ENCODE results near the gene EPS15. TPM values are rescaled to one million over a fixed set of nuclear protein-coding genes. Genes with fewer than 3 reads are reported as not detected.

The EPS15 gene
- total and polyA plus RNA-seq, 10 of the 15 experiments (the other 5 are each of a cell fraction or from before 2014, with no cell fraction given): 24.7 to 87.8 (median 56.3) TPM

- ATAC-seq (no peak), FAIRE-seq (no peak), DNase-seq (ENCODE audit: low read depth, low spot score) (no peak)
- ChIA-PET POLR2A (no interaction called here), CTCF (interaction anchor here (0.6 to 1.9 kb wide), 3 partner anchors 8 to 633 kb away, joined by 3 to 7 read pairs (median 3); no protein-coding TSS in a partner anchor), SMC1A (ENCODE audit: uncharacterized antibody, unreplicated experiment) (interaction anchor here (0.6 to 2.3 kb wide), 9 partner anchors 8 to 166 kb away, joined by 3 to 6 read pairs (median 3); no protein-coding TSS in a partner anchor), RAD21 (ENCODE audit: unreplicated experiment) (interaction anchor here (0.5 to 2.2 kb wide), 3 partner anchors 8 to 117 kb away, joined by 3 to 6 read pairs (median 3); no protein-coding TSS in a partner anchor)
- H3K4me2 ChIP-seq (ENCODE audit: control insufficient read depth, insufficient read depth): no peak overlapping the region
- no peak for TF ChIP-seq STAT1 (conservative IDR thresholded peaks at IDR 0.05)
- no peak for TF ChIP-seq STAT3 (IDR thresholded peaks at IDR 0.05; ENCODE audit: low read depth, low read length)
- TF ChIP-seq RAD51 (IDR thresholded peaks at IDR 0.05): no peak
- H3K4me1 ChIP-seq (ENCODE audit: control insufficient read depth, insufficient read depth, low read length): no peaks in the 10 kb centered on the region
- H3K9me3 ChIP-seq (replicated peaks; ENCODE audit: control insufficient read depth, insufficient read depth, low read length): no peaks in the 10 kb centered on the region
- no peaks in the 10 kb centered on the region for H3K79me2 ChIP-seq (ENCODE audit: control insufficient read depth, insufficient read depth, low read length)
- no peak overlapping the region for H2AFZ ChIP-seq (ENCODE audit: control insufficient read depth, low read depth, low read length)
- no peak overlapping the region for H3K9ac ChIP-seq (ENCODE audit: control insufficient read depth, insufficient read depth, low read length)
- BruUV-seq (replicated peaks): no TSS peak
- in situ Hi-C loops (cut with MboI): no loop called here
- peaks cover 0 to 21% of the 10 kb centered on the region in 2 experiments; a peak in 3 of 4 replicates for H3K36me3 ChIP-seq (ENCODE audit: control insufficient read depth in 2 of 2, insufficient read depth in 2 of 2, low read length in 1 of 2)
- H3K4me3 ChIP-seq: no peak overlapping the region
- intact Hi-C loops (cut with micrococcal nuclease; ENCODE audit: unreplicated experiment): no loop called here
- H3K27ac ChIP-seq (ENCODE audit: control insufficient read depth, insufficient read depth): no peak overlapping the region
- H4K20me1 ChIP-seq (ENCODE audit: control insufficient read depth, insufficient read depth): no peaks in the 10 kb centered on the region
- WGBS (ENCODE audit: insufficient coverage, insufficient replicate concordance, low lambda C conversion rate, missing lambda C conversion rate): 96% methylated on average over 5 of the region's 5 CpGs
- H3K27me3 ChIP-seq (replicated peaks in 1 of 2; ENCODE audit: control insufficient read depth in 2 of 2, insufficient read depth in 2 of 2, low read length in 1 of 2): no peaks in the 10 kb centered on the region
Measured at GRCh38 chr1:51417496-51418383, 101.3 kb downstream of the EPS15 start.

- H3K9ac ChIP-seq (ENCODE audit: control insufficient read depth, insufficient read depth, low read length): no peak overlapping the region
- ChIA-PET SMC1A (ENCODE audit: uncharacterized antibody, unreplicated experiment) (interaction anchor here (0.6 to 2.3 kb wide), 8 partner anchors 8 to 165 kb away, joined by 3 to 6 read pairs (median 3); no protein-coding TSS in a partner anchor), RAD21 (ENCODE audit: unreplicated experiment) (interaction anchor here (0.5 to 2.2 kb wide), 2 partner anchors 57 to 118 kb away, joined by 3 to 6 read pairs; no protein-coding TSS in a partner anchor), CTCF (interaction anchor here (1.9 kb wide), 1 partner anchor 9 kb away, joined by 7 read pairs; no protein-coding TSS in a partner anchor), POLR2A (no interaction called here)
- no peak for TF ChIP-seq MXI1 (IDR thresholded peaks at IDR 0.05; ENCODE audit: low read depth, low read length)
- no peak for TF ChIP-seq E2F4 (IDR thresholded peaks at IDR 0.05; ENCODE audit: low read depth, low read length)
- TF ChIP-seq LARP7 (IDR thresholded peaks at IDR 0.05): no peak
- no peak for TF ChIP-seq RELB (IDR thresholded peaks at IDR 0.05; ENCODE audit: low read depth)
- TF ChIP-seq ESRRA (IDR thresholded peaks at IDR 0.05; ENCODE audit: low read length): no peak
- TF ChIP-seq HDGF (IDR thresholded peaks at IDR 0.05): no peak
- no peak for TF ChIP-seq STAT3 (IDR thresholded peaks at IDR 0.05; ENCODE audit: low read depth, low read length)
- no peak overlapping the region for H3K4me3 ChIP-seq
- no peaks in the 10 kb centered on the region for H4K20me1 ChIP-seq (ENCODE audit: control insufficient read depth, insufficient read depth)
- no peak for ATAC-seq
- BruUV-seq (replicated peaks): no TSS peak
- no peaks in the 10 kb centered on the region for H3K27me3 ChIP-seq (replicated peaks in 1 of 2; ENCODE audit: control insufficient read depth in 2 of 2, insufficient read depth in 2 of 2, low read length in 1 of 2)
- no peaks in the 10 kb centered on the region for H3K79me2 ChIP-seq (ENCODE audit: control insufficient read depth, insufficient read depth, low read length)
- H3K9me3 ChIP-seq (replicated peaks; ENCODE audit: control insufficient read depth, insufficient read depth, low read length): no peaks in the 10 kb centered on the region
- H3K27ac ChIP-seq (ENCODE audit: control insufficient read depth, insufficient read depth): no peak overlapping the region
- intact Hi-C loops (cut with micrococcal nuclease; ENCODE audit: unreplicated experiment) (no loop called here), in situ Hi-C loops (cut with MboI) (no loop called here)
- no peak overlapping the region for H3K4me2 ChIP-seq (ENCODE audit: control insufficient read depth, insufficient read depth)
- FAIRE-seq: no peak
- H2AFZ ChIP-seq (ENCODE audit: control insufficient read depth, low read depth, low read length): no peak overlapping the region
- no peaks in the 10 kb centered on the region for H3K4me1 ChIP-seq (ENCODE audit: control insufficient read depth, insufficient read depth, low read length)
- peaks cover 0 to 21% of the 10 kb centered on the region in 2 experiments; a peak in 3 of 4 replicates for H3K36me3 ChIP-seq (ENCODE audit: control insufficient read depth in 2 of 2, insufficient read depth in 2 of 2, low read length in 1 of 2)
- no peak for DNase-seq (ENCODE audit: low read depth, low spot score)
Measured at GRCh38 chr1:51416910-51417309, 102.2 kb downstream of the EPS15 start.
